ENCODE results near the gene PARP1.

The PARP1 gene

GRCh38 chr1:226312065-226312464 lies 95.8 kb downstream of the PARP1 start:
- H3K4me3 ChIP-seq (ENCODE audit: low read depth, low read length): no peak overlapping the region

- H3K4me3 ChIP-seq (ENCODE audit: low read depth, low read length): no peak overlapping the region
Measured at GRCh38 chr1:226311376-226311775, 96.5 kb downstream of the PARP1 start.
